Endothelial cell of umbilical vein (primary cell): Measurements from ENCODE around the gene SLC66A2.

ENCODE experiments used
- CTCF ChIP-seq, 2 donors: IDR thresholded peaks; 1 replicate in 1 of 2; 2 replicates in 1 of 2; pipeline ENCODE4 v1.5.1; 2011; ENCODE audit warnings: low read length in 2 of 2, mild to moderate bottlenecking in 2 of 2, moderate library complexity in 2 of 2, control low read depth in 1 of 2, inconsistent platforms in 1 of 2, low read depth in 1 of 2; ENCODE audit not compliant: insufficient read depth in 1 of 2; ENCODE audit errors: extremely low read depth in 1 of 2
- EZH2 ChIP-seq: IDR thresholded peaks from 2 replicates; pipeline ENCODE4 v1.6.1; 2012; ENCODE audit warnings: borderline replicate concordance, low read depth, mild to moderate bottlenecking, moderate library complexity, low read length, inconsistent platforms; ENCODE audit not compliant: severe bottlenecking
- FOS ChIP-seq: IDR thresholded peaks from 2 replicates; pipeline ENCODE4 v1.6.1; 2011; ENCODE audit warnings: mild to moderate bottlenecking, low read length, moderate library complexity, borderline replicate concordance; ENCODE audit not compliant: insufficient read depth
- GATA2 ChIP-seq: IDR thresholded peaks from 2 replicates; pipeline ENCODE4 v1.7.0; 2011; ENCODE audit warnings: low read depth, mild to moderate bottlenecking, moderate library complexity, mixed read lengths, low read length; ENCODE audit not compliant: insufficient read length, insufficient read depth
- MAX ChIP-seq: IDR thresholded peaks from 2 replicates; pipeline ENCODE4 v1.6.1; 2011; ENCODE audit not compliant: insufficient read depth, insufficient read length
- MYC ChIP-seq: IDR thresholded peaks from one replicate; pipeline ENCODE4 v1.6.1; 2011; ENCODE audit warnings: mild to moderate bottlenecking, low read depth, low read length
- POLR2A ChIP-seq: IDR thresholded peaks from 2 replicates; pipeline ENCODE4 v1.6.1; 2012; ENCODE audit warnings: low read depth, mild to moderate bottlenecking, control low read depth, low read length
- POLR2AphosphoS5 ChIP-seq: IDR thresholded peaks from 2 replicates; pipeline ENCODE4 v1.6.1; 2012; ENCODE audit warnings: low read depth, mild to moderate bottlenecking, control low read depth, low read length, moderate library complexity; ENCODE audit not compliant: insufficient read depth

GRCh38 chr18:79917853-79918614, 33.4 kb downstream of the SLC66A2 start:
- TF ChIP-seq POLR2A (no peak), EZH2 (no peak), CTCF (IDR thresholded peaks at IDR 0.05; ENCODE audit: extremely low read depth in 1 of 2, insufficient read depth in 1 of 2, low read depth in 1 of 2, low read length in 2 of 2) (no peak), MYC (no peak), GATA2 (no peak), POLR2AphosphoS5 (no peak), FOS (no peak), MAX (no peak)
